Stimulated activated CD4-positive, alpha-beta T cell treated with anti-CD3 and anti-CD28 coated beads, Interleukin-1b, Interleukin-23, amount 100 ng/mL, for 4 hours (primary cell): Measurements from ENCODE around the gene CXCL16.
A peak's percentile ranks its signal among the peaks of the same experiment; 100 is the strongest.

Source experiments
- DNase-seq, 2 donors: peaks; one replicate each; pipeline ENCODE4 v3.0.0-alpha.2; 2020; ENCODE audit warnings: low read depth in 2 of 2

Gene CXCL16, protein sequence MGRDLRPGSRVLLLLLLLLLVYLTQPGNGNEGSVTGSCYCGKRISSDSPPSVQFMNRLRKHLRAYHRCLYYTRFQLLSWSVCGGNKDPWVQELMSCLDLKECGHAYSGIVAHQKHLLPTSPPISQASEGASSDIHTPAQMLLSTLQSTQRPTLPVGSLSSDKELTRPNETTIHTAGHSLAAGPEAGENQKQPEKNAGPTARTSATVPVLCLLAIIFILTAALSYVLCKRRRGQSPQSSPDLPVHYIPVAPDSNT

DNA sequence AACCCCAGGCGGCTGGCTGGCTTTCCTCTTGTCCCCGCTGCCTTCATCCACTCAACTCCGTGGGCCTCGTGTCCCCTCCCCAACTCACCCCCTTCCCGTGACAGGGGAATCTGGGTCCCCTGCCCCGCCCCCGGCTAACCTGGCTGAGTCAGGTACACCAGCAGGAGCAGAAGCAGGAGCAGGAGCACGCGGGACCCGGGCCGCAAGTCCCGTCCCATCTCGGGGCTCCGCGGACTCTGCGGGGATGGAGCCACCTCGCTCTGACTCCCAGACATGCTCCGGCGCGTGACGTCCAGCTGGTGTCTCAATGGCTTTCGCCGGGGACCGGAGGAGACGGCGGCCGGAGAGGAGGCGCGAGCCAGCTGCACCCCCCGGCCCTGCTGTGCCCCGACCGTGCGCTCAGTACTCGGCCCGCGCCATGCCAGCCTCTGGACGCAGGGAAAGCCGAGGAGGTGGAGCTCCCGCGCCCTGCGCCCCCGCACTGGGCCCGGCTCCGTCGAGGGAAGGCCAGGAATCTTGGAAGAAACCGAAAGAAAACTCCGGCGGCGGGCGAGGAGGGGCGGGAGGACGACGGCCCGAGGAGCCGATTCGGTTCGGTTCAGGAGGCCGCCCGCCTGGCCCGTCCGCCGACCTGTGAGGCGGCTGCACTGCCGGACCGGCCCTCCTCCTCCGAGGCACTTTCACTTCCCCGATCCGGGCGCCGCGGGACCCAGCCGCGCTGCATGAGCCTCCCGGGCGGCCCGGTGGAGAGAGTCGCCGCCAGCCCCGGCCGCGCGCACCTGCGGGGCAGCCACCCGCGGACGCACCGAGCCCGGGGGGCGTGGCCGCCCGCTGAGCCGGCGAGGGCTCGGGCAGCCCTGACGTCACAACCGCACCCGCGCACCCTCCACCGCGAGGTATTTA is at the start of gene CXCL16, which contains the start of gene ZMYND15:
Gene CXCL16, minus strand, starts transcription at position 807 of the 903 bp plus-strand sequence. Its CDS starts 589 bp downstream, at position 218.
Gene ZMYND15, plus strand, starts transcription at position 712 of the 903 bp plus-strand sequence. CDS start 716 bp downstream, outside the sequence.
- peak; percentile 30 to 39 for DNase-seq

- no peak for DNase-seq
Observed at GRCh38 chr17:4788807-4789700, 49.3 kb upstream of the CXCL16 start, which contains the start of gene GLTPD2. Gene GLTPD2, plus strand, starts transcription at chr17:4788964. Its CDS starts 48 bp downstream, at chr17:4789012.

- no peak for DNase-seq
Observed at GRCh38 chr17:4788159-4788806, 48.6 kb upstream of the CXCL16 start.

DNA sequence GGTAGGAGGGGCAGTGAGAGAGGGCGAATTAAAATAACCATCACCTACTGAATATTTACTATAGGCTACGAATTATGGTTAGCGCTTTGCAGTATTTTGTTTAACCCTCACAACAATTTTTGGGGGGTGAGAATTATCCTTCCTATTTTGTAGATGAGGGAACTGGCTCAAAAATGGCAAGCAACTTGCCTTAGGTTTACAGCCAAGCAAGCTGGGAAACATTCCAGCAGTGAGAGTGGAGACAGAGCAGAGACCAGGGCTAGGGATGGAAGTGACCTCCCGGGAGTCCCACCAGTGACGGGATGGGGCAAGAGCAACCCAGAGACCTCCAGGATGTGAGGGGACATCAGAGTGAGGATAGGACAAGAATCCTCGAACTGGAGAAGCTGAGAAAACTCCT is 46.8 kb upstream of the CXCL16 start:
- no peak for DNase-seq

- no peak for DNase-seq
Observed at GRCh38 chr17:4786106-4786511, 46.4 kb upstream of the CXCL16 start, which contains the start of gene VMO1. Gene VMO1, minus strand, starts transcription at chr17:4786364. Its CDS starts 12 bp downstream, at chr17:4786352.

DNA sequence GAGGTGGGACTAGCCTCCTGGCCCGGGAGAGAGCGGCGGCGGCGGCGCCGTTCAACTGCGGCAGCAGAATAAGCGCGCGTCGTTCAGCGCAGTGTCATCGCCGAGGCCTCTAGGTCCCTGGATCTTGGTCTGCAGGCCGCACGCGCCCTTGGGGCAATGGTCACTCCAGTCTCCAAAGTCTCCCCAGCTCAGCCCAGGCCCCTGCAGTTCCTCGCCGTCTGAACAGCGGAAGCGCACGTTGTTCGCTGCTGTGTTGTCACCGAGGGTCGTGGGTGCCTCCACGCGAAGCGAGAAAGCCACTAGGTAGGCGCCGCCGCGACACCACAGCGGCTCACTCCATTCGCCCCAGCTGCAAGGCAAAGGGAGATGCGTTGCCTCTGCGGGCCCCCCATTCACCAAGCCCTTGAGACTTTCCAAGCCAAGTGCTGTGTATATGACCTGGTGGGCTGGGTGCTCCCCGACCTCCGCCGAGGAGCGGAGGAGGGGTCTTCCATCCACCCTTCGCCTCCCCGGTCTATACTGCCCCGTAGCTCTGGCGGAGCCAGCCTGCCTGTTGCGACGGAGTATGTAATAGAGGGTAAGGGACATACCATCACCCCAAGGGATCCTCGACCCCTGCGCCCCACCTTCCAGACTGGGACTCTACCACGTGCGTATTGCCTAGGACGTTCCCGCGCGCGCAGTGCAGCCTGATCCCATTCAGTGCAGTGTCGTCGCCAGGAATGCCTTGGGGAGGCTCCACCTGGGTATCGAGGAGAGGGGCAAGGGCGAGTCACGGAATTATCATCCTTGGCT is 45.8 kb upstream of the CXCL16 start:
- DNase-seq, result no peak

- no peak for DNase-seq
Observed at GRCh38 chr17:4782652-4783051, 42.9 kb upstream of the CXCL16 start.

DNA sequence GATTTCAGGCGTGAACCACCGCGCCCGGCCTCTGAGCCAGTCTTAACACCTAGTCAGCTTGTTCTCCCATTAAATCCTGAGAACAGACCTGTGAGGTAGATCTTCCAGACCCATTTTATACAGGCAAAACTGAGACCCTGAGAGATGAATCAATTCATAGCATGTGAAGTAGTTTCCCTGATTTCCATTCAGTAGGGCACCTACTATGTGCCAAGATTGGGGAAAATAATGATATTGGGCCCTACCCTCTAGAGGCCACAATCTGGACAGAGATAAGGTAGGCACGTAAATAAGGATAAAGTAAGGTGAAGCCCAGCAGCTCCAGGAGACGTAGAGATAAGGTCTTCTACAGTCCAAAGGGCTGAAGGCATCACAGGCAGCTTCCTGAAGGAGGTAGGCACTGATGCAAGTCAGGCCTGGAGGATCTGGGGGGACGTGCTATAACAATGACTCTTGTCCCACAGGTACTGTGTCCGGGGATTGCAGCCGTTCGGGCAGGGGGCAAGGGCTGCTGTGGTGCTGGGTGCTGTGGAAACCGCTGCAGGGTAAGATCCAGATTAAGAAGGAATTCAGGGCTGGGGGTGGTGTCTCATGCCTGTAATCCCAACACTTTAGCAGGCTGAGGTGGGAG is 40.7 kb upstream of the CXCL16 start:
- DNase-seq, result no peak

GRCh38 chr17:4777969-4778760 is 38.4 kb upstream of the CXCL16 start:
- DNase-seq, result no peak

DNA sequence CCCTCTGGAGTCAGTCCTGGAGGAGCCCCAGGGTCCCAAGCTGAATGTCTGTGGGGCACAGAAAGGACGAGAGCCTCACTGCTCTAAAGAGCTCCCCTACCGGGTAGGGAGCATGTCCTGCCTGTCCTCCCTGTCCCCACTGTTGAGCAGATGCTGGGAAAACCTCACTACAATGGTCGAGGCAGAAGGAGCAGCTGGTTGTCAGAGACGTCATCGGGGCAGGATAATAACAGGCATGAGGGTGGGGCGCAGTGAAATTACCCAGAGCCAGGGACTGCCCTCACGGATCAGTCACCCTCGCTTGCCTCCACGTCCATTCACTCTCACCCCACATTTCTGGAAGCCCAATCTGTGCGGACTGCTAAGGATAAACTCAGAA is 32.5 kb upstream of the CXCL16 start:
- no peak for DNase-seq

DNA sequence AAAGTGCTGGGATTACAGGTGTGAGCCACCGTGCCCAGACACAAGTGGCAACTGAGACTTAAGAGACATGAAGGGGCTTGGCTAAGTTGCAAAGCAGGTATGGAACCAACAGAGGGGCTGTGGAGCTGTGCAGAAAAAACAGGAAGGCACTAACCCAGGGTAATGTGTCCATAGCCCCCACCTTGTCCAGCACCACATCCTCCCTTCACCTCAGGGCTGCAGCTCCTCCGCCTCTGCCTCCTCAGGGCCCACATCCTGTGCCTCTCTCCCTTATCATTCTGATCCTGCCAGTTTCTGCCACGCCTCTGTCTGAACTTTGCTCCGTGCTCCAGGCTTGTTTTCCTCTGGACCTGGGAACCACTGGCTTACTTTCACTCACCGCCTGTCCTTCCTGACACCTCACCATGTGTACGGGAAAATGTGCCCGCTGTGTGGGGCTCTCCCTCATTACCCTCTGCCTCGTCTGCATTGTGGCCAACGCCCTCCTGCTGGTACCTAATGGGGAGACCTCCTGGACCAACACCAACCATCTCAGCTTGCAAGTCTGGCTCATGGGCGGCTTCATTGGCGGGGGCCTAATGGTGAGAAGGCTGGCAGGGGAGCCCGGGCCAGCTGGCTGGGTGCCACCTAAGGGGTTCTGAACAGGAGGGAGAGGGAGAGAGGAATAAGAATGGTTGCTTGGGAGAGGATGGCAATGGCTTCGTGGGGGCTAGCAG is 31.9 kb upstream of the CXCL16 start, which contains the start of gene TM4SF5:
Gene TM4SF5, plus strand, starts transcription at position 368 of the 716 bp plus-strand sequence. Its CDS starts 37 bp downstream, at position 405.
- no peak for DNase-seq

DNA sequence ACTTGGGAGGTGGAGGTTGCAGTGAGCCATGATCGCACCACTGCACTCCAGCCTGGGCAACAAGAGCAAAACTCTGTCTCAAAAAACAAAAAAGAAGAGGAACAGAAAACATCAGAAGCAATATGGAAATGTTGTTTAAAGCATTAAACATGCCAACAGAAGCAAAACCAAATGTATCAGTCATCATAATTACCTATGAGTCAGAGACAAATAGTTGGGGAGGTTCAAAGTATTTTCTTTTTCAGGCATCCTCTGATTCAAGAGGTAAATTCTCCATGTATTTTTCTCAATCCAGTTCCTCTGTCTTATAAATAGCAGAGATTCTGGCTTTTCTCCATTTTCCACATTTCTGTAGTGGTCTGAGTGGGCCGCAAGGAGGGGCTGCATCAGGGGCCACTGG is 29.9 kb upstream of the CXCL16 start:
- DNase-seq, result no peak

DNA sequence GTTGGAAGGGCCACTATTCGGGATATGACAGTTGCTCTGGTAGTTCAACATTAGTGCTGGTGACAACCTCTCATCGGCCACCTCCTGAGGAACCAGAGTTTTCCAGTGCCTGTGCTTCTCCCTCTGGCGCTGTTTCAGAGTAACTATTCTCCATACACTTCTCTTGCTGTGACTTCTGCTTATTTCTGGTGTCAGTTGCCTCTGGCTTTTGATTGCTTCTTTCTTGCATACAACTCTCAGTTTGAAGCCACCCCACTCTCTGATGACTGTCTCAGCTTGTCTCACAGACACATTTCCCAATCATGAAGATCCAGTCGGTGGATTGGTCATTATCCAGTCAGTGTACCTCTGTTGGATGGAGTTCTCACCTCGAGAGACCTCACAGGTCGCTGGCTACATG is 28.6 kb upstream of the CXCL16 start:
- no peak for DNase-seq

DNA sequence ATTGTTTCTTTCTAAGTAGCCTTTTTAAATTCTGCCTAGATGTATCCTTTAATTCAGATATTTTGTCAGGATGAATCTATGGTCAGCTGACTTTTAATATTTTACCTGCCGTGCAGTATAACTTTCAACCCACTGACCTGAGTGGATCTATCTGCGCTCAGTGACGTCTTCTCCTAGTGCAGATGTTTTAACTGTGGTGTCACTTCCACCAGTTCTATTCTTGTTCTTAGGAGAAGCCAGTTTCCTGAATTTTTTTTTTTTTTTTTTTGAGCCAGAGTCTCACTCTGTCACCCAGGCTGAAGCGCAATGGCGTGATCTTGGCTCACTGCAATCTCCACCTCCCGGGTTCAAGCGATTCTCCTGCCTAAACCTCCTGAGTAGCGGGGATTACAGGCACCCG is 27.0 kb upstream of the CXCL16 start:
- no peak for DNase-seq

DNA sequence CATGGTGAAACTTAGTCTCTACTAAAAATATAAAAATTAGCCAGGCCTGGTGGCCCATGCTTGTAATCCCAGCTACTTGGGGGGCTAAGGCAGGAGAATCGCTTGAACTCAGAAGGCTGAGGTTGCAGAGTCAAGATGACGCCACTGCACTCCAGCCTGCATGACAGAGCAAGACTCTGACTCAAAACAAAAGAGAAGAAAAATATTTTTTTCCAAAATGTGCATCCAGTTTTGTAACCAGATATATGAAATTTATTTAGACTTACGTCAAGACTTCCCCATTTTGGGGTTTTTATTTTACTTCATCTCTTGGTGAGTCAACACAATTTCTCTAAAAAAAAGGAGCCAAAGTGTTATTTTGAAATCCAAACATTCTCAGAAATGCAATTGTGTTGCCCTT is 26.5 kb upstream of the CXCL16 start:
- DNase-seq, result no peak

DNA sequence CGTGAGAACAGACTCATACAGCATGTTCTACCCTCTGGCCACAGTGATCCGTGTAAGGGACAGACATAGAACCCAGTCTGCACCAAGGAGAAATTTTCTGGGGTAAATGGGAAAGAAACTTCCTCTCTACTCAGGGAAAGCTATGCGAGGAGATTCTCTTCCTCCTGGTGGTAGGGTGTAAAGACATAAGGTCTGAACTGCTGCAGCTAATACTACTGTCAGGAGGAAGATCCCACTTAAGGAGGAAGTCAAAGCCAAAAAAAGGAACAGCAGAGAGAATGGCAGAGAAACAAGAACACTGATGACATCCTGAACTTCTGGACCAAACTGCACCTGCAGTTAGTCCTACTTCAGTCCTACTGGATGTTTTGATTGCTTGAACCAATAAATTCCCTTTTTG is 24.9 kb upstream of the CXCL16 start:
- DNase-seq, result no peak

DNA sequence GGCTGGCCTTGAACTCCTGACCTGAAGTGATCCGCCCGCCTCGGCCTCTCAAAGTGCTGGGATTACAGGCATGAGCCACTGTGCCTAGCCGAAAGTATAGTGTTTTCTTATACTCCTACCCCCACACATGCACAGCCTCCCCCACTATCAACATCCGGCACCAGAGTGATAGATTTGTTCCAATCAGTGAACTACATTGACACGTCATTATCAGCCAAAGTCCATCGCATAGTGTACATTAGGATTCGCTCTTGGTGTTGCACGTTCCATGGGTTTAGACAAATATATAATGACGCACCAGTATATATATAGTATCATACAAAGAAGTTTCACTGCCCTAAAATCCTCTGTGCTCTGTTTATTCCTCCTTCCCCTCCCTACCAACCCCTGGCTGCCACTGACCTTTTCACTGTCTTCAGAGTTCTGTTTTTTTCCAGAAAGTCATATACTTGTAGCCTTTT is 20.1 kb upstream of the CXCL16 start:
- DNase-seq, result no peak

DNA sequence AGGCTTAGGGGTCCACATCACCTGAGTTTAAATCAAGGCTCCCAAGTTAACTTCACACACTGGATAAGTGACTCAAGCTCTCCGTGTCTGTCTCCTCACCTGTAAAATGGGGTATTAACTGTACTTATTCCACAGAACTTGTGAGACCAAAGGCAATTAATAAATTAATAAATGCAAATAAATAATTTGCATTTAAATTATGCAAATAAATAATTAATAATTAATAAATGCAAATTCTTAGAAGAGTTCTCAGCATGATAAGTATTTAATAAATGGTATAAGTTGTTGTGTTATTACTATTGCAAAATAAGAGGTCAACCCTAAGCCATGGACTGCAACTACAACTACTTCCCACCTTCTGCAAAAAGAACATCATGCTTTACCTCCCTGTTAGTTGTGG is 13.7 kb upstream of the CXCL16 start:
- no peak for DNase-seq
